ENCODE measurements around the gene FTL. TPM values are rescaled to one million over a fixed set of nuclear protein-coding genes. Genes with fewer than 3 reads are reported as not detected.
A peak's percentile ranks its signal among the peaks of the same experiment; 100 is the strongest.

FTL gene
- total and polyA plus RNA-seq, 7 donors: 802 to 2,269 (median 1,296) TPM

GRCh38 chr19:48961673-48962028 is 3.5 kb upstream of the FTL start:
- Histone ChIP-seq H3K27me3 (ENCODE audit: insufficient read depth in 3 of 3, low read length in 2 of 3) (no peaks in the 10 kb centered on the region), H3K4me3 (no peak overlapping the region), H3K9me3 (no peaks in the 10 kb centered on the region), H3K4me1 (peaks cover 20% of the 10 kb centered on the region), H3K36me3 (ENCODE audit: insufficient read depth in 1 of 2, low read depth in 1 of 2) (peaks cover 0 to 16% of the 10 kb centered on the region in 2 donors), H3K27ac (peak overlapping the region; percentile 89)
- ATAC-seq (no peak), DNase-seq (no peak)
- 82 to 86% (median 85%) methylated on average over 12 of the region's 12 CpGs for WGBS, 3 donors
- intact Hi-C loops (cut with DNase I): loop anchor here (5.0 to 10.0 kb wide), 2 partner anchors 84 to 327 kb away; partner anchors contain the start of gene DBP (in 1 of the 2)
- TF ChIP-seq CTCF (IDR thresholded peaks at IDR 0.05): no peak

- WGBS, 3 donors: 60 to 63% (median 61%) methylated on average over 22 of the region's 22 CpGs
- peak overlapping the region; percentile 89 for H3K27ac ChIP-seq
- no peak for TF ChIP-seq CTCF (IDR thresholded peaks at IDR 0.05)
- H3K4me1 ChIP-seq: peaks cover 24% of the 10 kb centered on the region
- no peak overlapping the region for H3K4me3 ChIP-seq
- ATAC-seq (no peak), DNase-seq (peak; percentile 52 to 77)
- H3K9me3 ChIP-seq: no peaks in the 10 kb centered on the region
- intact Hi-C loops (cut with DNase I): loop anchor here (5.0 to 10.0 kb wide), 2 partner anchors 85 to 327 kb away; partner anchors contain the start of gene DBP (in 1 of the 2)
- no peaks in the 10 kb centered on the region for H3K27me3 ChIP-seq (ENCODE audit: insufficient read depth in 3 of 3, low read length in 2 of 3)
- peaks cover 0 to 21% of the 10 kb centered on the region in 2 donors for H3K36me3 ChIP-seq (ENCODE audit: insufficient read depth in 1 of 2, low read depth in 1 of 2)
Measured at GRCh38 chr19:48962029-48962848, 2.9 kb upstream of the FTL start.

- Histone ChIP-seq H3K4me1 (peaks cover 30% of the 10 kb centered on the region), H3K27ac (peak overlapping the region; percentile 89), H3K4me3 (no peak overlapping the region), H3K27me3 (ENCODE audit: insufficient read depth in 3 of 3, low read length in 2 of 3) (no peaks in the 10 kb centered on the region), H3K36me3 (ENCODE audit: insufficient read depth in 1 of 2, low read depth in 1 of 2) (peaks cover 0 to 17% of the 10 kb centered on the region in 2 donors), H3K9me3 (no peaks in the 10 kb centered on the region)
- ATAC-seq: no peak
- intact Hi-C loops (cut with DNase I): loop anchor here (5.0 to 10.0 kb wide), 2 partner anchors 86 to 328 kb away; partner anchors contain the start of gene DBP (in 1 of the 2)
- WGBS, 3 donors: 64 to 85% (median 68%) methylated on average over 5 to 7 of the region's 7 CpGs
- TF ChIP-seq CTCF (IDR thresholded peaks at IDR 0.05): no peak
- no peak for DNase-seq
Measured at GRCh38 chr19:48962849-48963165, 2.3 kb upstream of the FTL start.

GRCh38 chr19:48963371-48964204 is 1.5 kb upstream of the FTL start:
- peak; percentile 80 to 88 for DNase-seq
- peak; percentile 10 to 32 (median 21) for ATAC-seq
- TF ChIP-seq CTCF (IDR thresholded peaks at IDR 0.05): no peak
- intact Hi-C loops (cut with DNase I): loop anchor here (2.0 to 10.0 kb wide), 3 partner anchors 86 to 329 kb away; partner anchors contain the start of gene DBP (in 1 of the 2)
- peaks cover 0 to 17% of the 10 kb centered on the region in 2 donors for H3K36me3 ChIP-seq (ENCODE audit: insufficient read depth in 1 of 2, low read depth in 1 of 2)
- no peaks in the 10 kb centered on the region for H3K9me3 ChIP-seq
- WGBS, 3 donors: 18 to 29% (median 20%) methylated on average over 27 to 28 of the region's 28 CpGs
- H3K27ac ChIP-seq: peak overlapping the region; percentile 89
- peak overlapping the region; percentile 94 for H3K4me3 ChIP-seq
- H3K4me1 ChIP-seq: peaks cover 31% of the 10 kb centered on the region
- no peaks in the 10 kb centered on the region for H3K27me3 ChIP-seq (ENCODE audit: insufficient read depth in 3 of 3, low read length in 2 of 3)
